T1000 (cell line): ENCODE data around the gene MYDGF.
"Not testable (repeated sequence)": the region's sequence is repeated elsewhere in the genome, so short reads cannot be mapped to it uniquely, and the experiment has no call there.

Source experiments
- DNase-seq: peaks from one replicate; lab custom pipeline; 2025; ENCODE audit warnings: mixed read lengths; lab: John Stamatoyannopoulos, UW

Gene MYDGF

GRCh38 chr19:4699826-4700692 lies 29.9 kb upstream of the MYDGF start:
- DNase-seq = no peak

- no peak for DNase-seq
These were observed 27.2 kb upstream of the MYDGF start for GRCh38 chr19:4697304-4697703.

GRCh38 chr19:4695224-4695731 lies 25.1 kb upstream of the MYDGF start:
- DNase-seq = no peak

GRCh38 chr19:4694211-4694987 lies 24.3 kb upstream of the MYDGF start:
- DNase-seq = peak; percentile 93

- DNase-seq = no peak
These were observed 23.5 kb upstream of the MYDGF start for GRCh38 chr19:4693471-4694121.

GRCh38 chr19:4693078-4693350 lies 22.9 kb upstream of the MYDGF start:
- DNase-seq = no peak

- no peak for DNase-seq
These were observed 22.3 kb upstream of the MYDGF start for GRCh38 chr19:4692251-4693077.

- DNase-seq = no peak
These were observed 21.2 kb upstream of the MYDGF start for GRCh38 chr19:4691373-4691772.

- no peak for DNase-seq
These were observed 20.2 kb upstream of the MYDGF start for GRCh38 chr19:4690361-4690760.

- no peak for DNase-seq
These were observed 19.3 kb upstream of the MYDGF start for GRCh38 chr19:4689403-4689802.

GRCh38 chr19:4688587-4688986 lies 18.4 kb upstream of the MYDGF start:
- DNase-seq = no peak

GRCh38 chr19:4687396-4687795 lies 17.3 kb upstream of the MYDGF start:
- no peak for DNase-seq

- no peak for DNase-seq
These were observed 16.6 kb upstream of the MYDGF start for GRCh38 chr19:4686700-4687099.

GRCh38 chr19:4684312-4685095 lies 14.4 kb upstream of the MYDGF start:
- no peak for DNase-seq

- no peak for DNase-seq
These were observed 12.5 kb upstream of the MYDGF start for GRCh38 chr19:4682417-4683200.

GRCh38 chr19:4680021-4680420 lies 9.9 kb upstream of the MYDGF start:
- not testable (repeated sequence) for DNase-seq

- DNase-seq = no peak
These were observed 9.0 kb upstream of the MYDGF start for GRCh38 chr19:4678881-4679790.

GRCh38 chr19:4676955-4677731 lies 7.0 kb upstream of the MYDGF start:
- no peak for DNase-seq
